ENCODE data around the gene PDE3B. TPM values are rescaled to one million over a fixed set of nuclear protein-coding genes. Genes with fewer than 3 reads are reported as not detected.

The PDE3B gene
- total RNA-seq, 1 experiment from 2014 or later = 6.2 TPM

GRCh38 chr11:14884667-14885273 lies 241.2 kb downstream of the PDE3B start:
- DNase-seq (ENCODE audit: low spot score) = no peak

- no peak for DNase-seq (ENCODE audit: low spot score)
These were observed 242.9 kb downstream of the PDE3B start for GRCh38 chr11:14886513-14886912.

GRCh38 chr11:14891143-14892035 lies 247.8 kb downstream of the PDE3B start:
- DNase-seq (ENCODE audit: low spot score) = peak; percentile 90

GRCh38 chr11:14892036-14892556 lies 248.5 kb downstream of the PDE3B start, which contains the start of gene CYP2R1:
TSS of gene CYP2R1 (minus strand) at chr11:14892231. CDS start at chr11:14892205, 26 bp downstream.
- DNase-seq (ENCODE audit: low spot score) = peak; percentile 99

GRCh38 chr11:14892577-14892976 lies 249.0 kb downstream of the PDE3B start:
- no peak for DNase-seq (ENCODE audit: low spot score)

- DNase-seq (ENCODE audit: low spot score) = peak; percentile 62
These were observed 251.3 kb downstream of the PDE3B start for GRCh38 chr11:14894657-14895598.

- no peak for DNase-seq (ENCODE audit: low spot score)
These were observed 254.8 kb downstream of the PDE3B start for GRCh38 chr11:14898355-14898754.

GRCh38 chr11:14898906-14899305 lies 255.3 kb downstream of the PDE3B start:
- DNase-seq (ENCODE audit: low spot score) = no peak

GRCh38 chr11:14902650-14903350 lies 259.2 kb downstream of the PDE3B start:
- peak; percentile 25 for DNase-seq (ENCODE audit: low spot score)

GRCh38 chr11:14904745-14905103 lies 261.1 kb downstream of the PDE3B start:
- DNase-seq (ENCODE audit: low spot score) = no peak

- no peak for DNase-seq (ENCODE audit: low spot score)
These were observed 261.8 kb downstream of the PDE3B start for GRCh38 chr11:14905104-14906033.

- no peak for DNase-seq (ENCODE audit: low spot score)
These were observed 263.0 kb downstream of the PDE3B start for GRCh38 chr11:14906578-14906977.

- no peak for DNase-seq (ENCODE audit: low spot score)
These were observed 263.4 kb downstream of the PDE3B start for GRCh38 chr11:14906993-14907392.

- peak; percentile 70 for DNase-seq (ENCODE audit: low spot score)
These were observed 264.0 kb downstream of the PDE3B start for GRCh38 chr11:14907411-14908213.

- peak; percentile 67 for DNase-seq (ENCODE audit: low spot score)
These were observed 264.7 kb downstream of the PDE3B start for GRCh38 chr11:14908214-14908880.

GRCh38 chr11:14914536-14914935 lies 270.9 kb downstream of the PDE3B start:
- peak; percentile 75 for DNase-seq (ENCODE audit: low spot score)

GRCh38 chr11:14916403-14916802 lies 272.8 kb downstream of the PDE3B start:
- no peak for DNase-seq (ENCODE audit: low spot score)
